ENCODE data around the gene ITPRIP.

ITPRIP gene

DNA sequence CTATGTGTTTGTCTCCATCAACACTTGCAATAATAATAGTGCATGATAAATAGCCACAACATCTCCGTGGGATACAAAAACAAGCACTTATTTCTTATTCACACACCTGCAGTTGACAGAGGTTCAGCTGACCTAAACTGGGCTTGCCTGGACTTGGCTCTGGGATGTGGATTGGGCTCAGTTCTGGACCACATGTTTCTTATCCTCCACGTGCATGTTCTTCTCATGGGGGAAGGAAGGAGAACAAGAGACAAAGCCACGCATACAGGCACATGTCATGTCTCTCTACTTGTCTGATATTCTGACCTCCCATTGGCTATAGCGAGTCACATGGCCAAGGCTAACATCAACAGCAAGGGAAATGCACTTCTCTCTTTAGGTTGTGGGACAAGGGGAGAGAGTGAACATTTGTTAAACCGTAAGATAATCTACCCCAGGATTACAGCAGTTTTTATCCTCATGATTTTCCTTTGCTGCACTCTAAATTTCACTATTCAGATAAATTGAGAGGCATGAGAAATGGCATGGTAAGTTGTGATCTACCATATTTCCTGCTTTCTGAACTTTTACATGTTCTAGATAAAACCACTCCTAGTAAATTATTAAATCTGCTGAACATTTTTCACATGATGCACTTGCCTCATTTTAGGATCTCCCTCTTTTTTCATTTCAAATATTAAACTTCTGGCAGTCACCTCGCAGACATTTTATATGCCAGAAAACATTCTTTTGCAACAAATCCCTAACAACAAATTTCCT is 49.0 kb upstream of the ITPRIP start:
- POLR2A ChIA-PET, result no interaction called here
- Histone ChIP-seq H3K27ac (ENCODE audit: extremely low read depth, low read depth, low read length) (no peak overlapping the region), H3K36me3 (ENCODE audit: control insufficient read depth in 2 of 2, insufficient read depth in 1 of 2, low read length in 2 of 2) (no peaks in the 10 kb centered on the region), H3K4me1 (ENCODE audit: control insufficient read depth, insufficient read depth, low read length) (no peaks in the 10 kb centered on the region), H3K4me3 (ENCODE audit: low read depth, low read length) (no peak overlapping the region), H3K9me3 (ENCODE audit: control insufficient read depth, insufficient read depth, low read depth, low read length) (no peaks in the 10 kb centered on the region)
- CTCF ChIA-PET, result interaction anchor here (0.5 to 1.1 kb wide), 2 partner anchors 20 to 635 kb away, joined by 3 to 4 read pairs; no protein-coding TSS in a partner anchor
- no peak for TF ChIP-seq ZNF354C (tag by site-specific recombination; IDR thresholded peaks at IDR 0.05; ENCODE audit: borderline replicate concordance, low read depth)
- TF ChIP-seq ZNF211 (tag by site-specific recombination; IDR thresholded peaks at IDR 0.05; ENCODE audit: low read depth), result no peak
- TF ChIP-seq, protein P1, sequence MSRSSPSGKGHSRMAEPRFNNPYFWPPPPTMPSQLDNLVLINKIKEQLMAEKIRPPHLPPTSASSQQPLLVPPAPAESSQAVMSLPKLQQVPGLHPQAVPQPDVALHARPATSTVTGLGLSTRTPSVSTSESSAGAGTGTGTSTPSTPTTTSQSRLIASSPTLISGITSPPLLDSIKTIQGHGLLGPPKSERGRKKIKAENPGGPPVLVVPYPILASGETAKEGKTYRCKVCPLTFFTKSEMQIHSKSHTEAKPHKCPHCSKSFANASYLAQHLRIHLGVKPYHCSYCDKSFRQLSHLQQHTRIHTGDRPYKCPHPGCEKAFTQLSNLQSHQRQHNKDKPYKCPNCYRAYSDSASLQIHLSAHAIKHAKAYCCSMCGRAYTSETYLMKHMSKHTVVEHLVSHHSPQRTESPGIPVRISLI (tag by site-specific recombination; IDR thresholded peaks at IDR 0.05), result no peak
- TF ChIP-seq ZNF48 (tag by site-specific recombination; IDR thresholded peaks at IDR 0.05), result no peak
- no peak for TF ChIP-seq ZNF132 (tag by site-specific recombination; IDR thresholded peaks at IDR 0.05; ENCODE audit: borderline replicate concordance)
- no peak for TF ChIP-seq ZNF843 (tag by site-specific recombination; IDR thresholded peaks at IDR 0.05)
- no peak for TF ChIP-seq GFI1B (tag by site-specific recombination; IDR thresholded peaks at IDR 0.05)
- TF ChIP-seq, protein P2, sequence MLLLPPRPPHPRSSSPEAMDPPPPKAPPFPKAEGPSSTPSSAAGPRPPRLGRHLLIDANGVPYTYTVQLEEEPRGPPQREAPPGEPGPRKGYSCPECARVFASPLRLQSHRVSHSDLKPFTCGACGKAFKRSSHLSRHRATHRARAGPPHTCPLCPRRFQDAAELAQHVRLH (tag by site-specific recombination; IDR thresholded peaks at IDR 0.05), result no peak
- no peak for TF ChIP-seq ZBTB48 (tag by site-specific recombination; IDR thresholded peaks at IDR 0.05)
- TF ChIP-seq ZNF175 (tag by site-specific recombination; IDR thresholded peaks at IDR 0.05), result no peak
- TF ChIP-seq SP2 (tag by site-specific recombination; IDR thresholded peaks at IDR 0.05), result no peak
- no peak for TF ChIP-seq ZNF76 (tag by site-specific recombination; IDR thresholded peaks at IDR 0.05; ENCODE audit: borderline replicate concordance, low read depth)
- no peak for TF ChIP-seq ZNF302 (tag by site-specific recombination; IDR thresholded peaks at IDR 0.05; ENCODE audit: low read depth)
- TF ChIP-seq ZNF776 (tag by site-specific recombination; IDR thresholded peaks at IDR 0.05; ENCODE audit: borderline replicate concordance), result no peak
- no peak for TF ChIP-seq ZNF610 (tag by site-specific recombination; IDR thresholded peaks at IDR 0.05; ENCODE audit: borderline replicate concordance)
- TF ChIP-seq ZNF660 (tag by site-specific recombination; IDR thresholded peaks at IDR 0.05), result no peak
- no peak for TF ChIP-seq ZNF521 (tag by site-specific recombination; IDR thresholded peaks at IDR 0.05)
- TF ChIP-seq OVOL3 (tag by site-specific recombination; IDR thresholded peaks at IDR 0.05), result no peak
- no peak for TF ChIP-seq ZEB2 (tag by site-specific recombination; IDR thresholded peaks at IDR 0.05)
- TF ChIP-seq ZNF157 (tag by site-specific recombination; IDR thresholded peaks at IDR 0.05), result no peak

DNA sequence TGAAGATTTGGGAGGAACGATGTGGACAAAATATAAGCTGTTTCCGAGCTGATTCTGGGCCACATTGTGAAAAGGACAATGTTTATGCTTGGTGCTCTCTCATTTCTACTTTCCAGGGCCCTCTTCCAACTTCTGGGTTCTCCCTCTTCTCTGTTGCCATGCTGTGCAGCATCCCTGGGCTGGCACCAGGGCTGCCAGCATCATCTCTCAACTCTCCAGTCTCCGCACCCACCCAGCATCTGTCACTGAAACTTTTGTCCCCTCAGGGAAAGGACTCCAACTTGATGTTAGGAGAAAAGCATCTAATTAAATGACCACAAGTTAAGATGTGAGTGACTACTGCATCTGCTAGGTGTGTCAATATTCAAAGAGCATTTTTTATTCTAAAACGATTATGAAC is 42.1 kb upstream of the ITPRIP start:
- TF ChIP-seq ZNF184 (tag by site-specific recombination; IDR thresholded peaks at IDR 0.05), result no peak
- TF ChIP-seq ZNF792 (tag by site-specific recombination; IDR thresholded peaks at IDR 0.05), result no peak
- no peak for TF ChIP-seq KLF9 (tag by site-specific recombination; IDR thresholded peaks at IDR 0.05; ENCODE audit: low read depth)
- TF ChIP-seq, protein P3, sequence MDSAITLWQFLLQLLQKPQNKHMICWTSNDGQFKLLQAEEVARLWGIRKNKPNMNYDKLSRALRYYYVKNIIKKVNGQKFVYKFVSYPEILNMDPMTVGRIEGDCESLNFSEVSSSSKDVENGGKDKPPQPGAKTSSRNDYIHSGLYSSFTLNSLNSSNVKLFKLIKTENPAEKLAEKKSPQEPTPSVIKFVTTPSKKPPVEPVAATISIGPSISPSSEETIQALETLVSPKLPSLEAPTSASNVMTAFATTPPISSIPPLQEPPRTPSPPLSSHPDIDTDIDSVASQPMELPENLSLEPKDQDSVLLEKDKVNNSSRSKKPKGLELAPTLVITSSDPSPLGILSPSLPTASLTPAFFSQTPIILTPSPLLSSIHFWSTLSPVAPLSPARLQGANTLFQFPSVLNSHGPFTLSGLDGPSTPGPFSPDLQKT (IDR thresholded peaks at IDR 0.05; ENCODE audit: borderline replicate concordance, low read depth, low read length), result no peak
- TF ChIP-seq ZNF76 (tag by site-specific recombination; IDR thresholded peaks at IDR 0.05; ENCODE audit: borderline replicate concordance, low read depth), result no peak
- no peak for TF ChIP-seq BCL11A (tag by site-specific recombination; IDR thresholded peaks at IDR 0.05; ENCODE audit: low read depth)
- TF ChIP-seq ZNF404 (tag by site-specific recombination; IDR thresholded peaks at IDR 0.05), result no peak
- no peak for TF ChIP-seq GLI2 (tag by site-specific recombination; IDR thresholded peaks at IDR 0.05; ENCODE audit: borderline replicate concordance, low read depth)
- no peak for TF ChIP-seq ZNF138 (tag by site-specific recombination; IDR thresholded peaks at IDR 0.05; ENCODE audit: borderline replicate concordance)
- H3K9me3 ChIP-seq (ENCODE audit: control insufficient read depth, insufficient read depth, low read depth, low read length), result no peaks in the 10 kb centered on the region
- H3K4me1 ChIP-seq (ENCODE audit: control insufficient read depth, insufficient read depth, low read length), result no peaks in the 10 kb centered on the region
- H3K4me3 ChIP-seq (ENCODE audit: low read depth, low read length), result no peak overlapping the region
- H3K27ac ChIP-seq (ENCODE audit: extremely low read depth, low read depth, low read length), result no peak overlapping the region
- no peaks in the 10 kb centered on the region for H3K36me3 ChIP-seq (ENCODE audit: control insufficient read depth in 2 of 2, insufficient read depth in 1 of 2, low read length in 2 of 2)
- CTCF ChIA-PET, result interaction anchor here (0.6 kb wide), 1 partner anchor 200 kb away, joined by 3 read pairs; no protein-coding TSS in a partner anchor
- POLR2A ChIA-PET, result no interaction called here
